Measurements from ENCODE around the gene NEK6. TPM values are rescaled to one million over a fixed set of nuclear protein-coding genes. Genes with fewer than 3 reads are reported as not detected.

NEK6 gene
- total RNA-seq, 4 donors from 2014 or later = 25.3 to 53.1 (median 43.3) TPM

- peaks cover 0 to 12% (median 0%) of the 10 kb centered on the region in 4 donors for H3K4me1 ChIP-seq
- H3K9me3 ChIP-seq = no peaks in the 10 kb centered on the region
- no peak for DNase-seq (ENCODE audit: low spot score in 2 of 2)
- peaks cover 0 to 52% (median 0%) of the 10 kb centered on the region in 3 donors for H3K36me3 ChIP-seq
- no peaks in the 10 kb centered on the region for H3K27me3 ChIP-seq
- H3K4me3 ChIP-seq = no peak overlapping the region
- 90 to 94% methylated on average over 21 of the region's 21 CpGs for WGBS, 2 donors
- TF ChIP-seq POLR2A (IDR thresholded peaks at IDR 0.05) = no peak
- TF ChIP-seq CTCF (IDR thresholded peaks at IDR 0.05) = no peak
- TF ChIP-seq EP300 (IDR thresholded peaks at IDR 0.05) = no peak
- H3K27ac ChIP-seq = no peak overlapping the region
These were observed 105.8 kb downstream of the NEK6 start for GRCh38 chr9:124363326-124364096.

- TF ChIP-seq EP300 (IDR thresholded peaks at IDR 0.05) (no peak), POLR2A (IDR thresholded peaks at IDR 0.05) (no peak), CTCF (IDR thresholded peaks at IDR 0.05) (no peak)
- Histone ChIP-seq H3K27ac (no peak overlapping the region), H3K27me3 (no peaks in the 10 kb centered on the region), H3K4me1 (peaks cover 0 to 18% (median 0%) of the 10 kb centered on the region in 4 donors), H3K9me3 (no peaks in the 10 kb centered on the region), H3K4me3 (no peak overlapping the region), H3K36me3 (peaks cover 0 to 49% (median 0%) of the 10 kb centered on the region in 3 donors)
- WGBS, 2 donors = 90 to 92% methylated on average over 4 of the region's 4 CpGs
- DNase-seq (ENCODE audit: low spot score in 2 of 2) = no peak
These were observed 106.4 kb downstream of the NEK6 start for GRCh38 chr9:124364141-124364540.

GRCh38 chr9:124365036-124365435 lies 107.3 kb downstream of the NEK6 start:
- peaks cover 0 to 45% (median 0%) of the 10 kb centered on the region in 3 donors for H3K36me3 ChIP-seq
- DNase-seq (ENCODE audit: low spot score in 2 of 2) = no peak
- TF ChIP-seq EP300 (IDR thresholded peaks at IDR 0.05) (no peak), POLR2A (IDR thresholded peaks at IDR 0.05) (no peak), CTCF (IDR thresholded peaks at IDR 0.05) (no peak)
- WGBS, 2 donors = 85 to 87% methylated on average over 8 of the region's 8 CpGs
- H3K4me1 ChIP-seq = peaks cover 0 to 23% (median 0%) of the 10 kb centered on the region in 4 donors
- no peaks in the 10 kb centered on the region for H3K9me3 ChIP-seq
- no peaks in the 10 kb centered on the region for H3K27me3 ChIP-seq
- no peak overlapping the region for H3K27ac ChIP-seq
- H3K4me3 ChIP-seq = no peak overlapping the region

GRCh38 chr9:124366476-124367220 lies 108.9 kb downstream of the NEK6 start:
- Histone ChIP-seq H3K4me1 (peaks cover 0 to 36% (median 0%) of the 10 kb centered on the region in 4 donors), H3K36me3 (peaks cover 0 to 38% (median 0%) of the 10 kb centered on the region in 3 donors), H3K4me3 (no peak overlapping the region), H3K27ac (no peak overlapping the region), H3K27me3 (no peaks in the 10 kb centered on the region), H3K9me3 (no peaks in the 10 kb centered on the region)
- WGBS, 2 donors = 82 to 85% methylated on average over 10 of the region's 10 CpGs
- no peak for DNase-seq (ENCODE audit: low spot score in 2 of 2)
- TF ChIP-seq EP300 (IDR thresholded peaks at IDR 0.05) (no peak), CTCF (IDR thresholded peaks at IDR 0.05) (no peak)

GRCh38 chr9:124368692-124369091 lies 110.9 kb downstream of the NEK6 start:
- H3K27ac ChIP-seq = no peak overlapping the region
- peaks cover 0 to 34% (median 0%) of the 10 kb centered on the region in 3 donors for H3K36me3 ChIP-seq
- H3K9me3 ChIP-seq = no peaks in the 10 kb centered on the region
- no peaks in the 10 kb centered on the region for H3K27me3 ChIP-seq
- 57 to 71% methylated on average over 3 of the region's 3 CpGs for WGBS, 2 donors
- no peak overlapping the region for H3K4me3 ChIP-seq
- H3K4me1 ChIP-seq = peaks cover 0 to 41% (median 4%) of the 10 kb centered on the region in 4 donors
- TF ChIP-seq POLR2A (IDR thresholded peaks at IDR 0.05) = no peak
- no peak for TF ChIP-seq CTCF (IDR thresholded peaks at IDR 0.05)
- TF ChIP-seq EP300 (IDR thresholded peaks at IDR 0.05) = no peak
- DNase-seq (ENCODE audit: low spot score in 2 of 2) = no peak

All from tibial nerve (tissue), 4 donors.